ENCODE data around the gene ACTR1B.

DNA sequence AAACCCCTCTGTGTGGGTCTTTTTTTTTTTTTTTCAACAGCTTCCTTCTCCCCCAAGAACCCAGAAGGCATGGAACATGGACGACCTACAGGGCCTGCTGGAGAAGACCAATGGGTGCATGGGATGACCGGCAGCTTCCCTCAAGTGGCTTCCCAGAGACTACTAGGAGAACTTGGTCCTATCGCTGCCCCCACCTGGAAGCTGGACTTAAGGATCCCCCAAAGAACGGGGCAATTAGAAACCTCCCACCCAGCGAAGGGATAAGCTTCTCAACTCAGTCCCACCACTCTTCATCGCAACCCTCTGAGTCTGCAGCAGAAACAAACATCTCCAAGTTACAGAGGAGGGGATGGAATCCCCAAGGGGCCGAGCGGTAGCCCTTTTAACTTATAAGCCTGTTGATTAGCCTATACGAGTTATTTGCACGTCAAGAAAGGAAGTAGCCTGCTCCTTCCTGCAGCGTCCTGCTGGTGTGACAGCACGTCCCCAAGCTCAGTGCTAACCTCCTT is 1.4 kb downstream of the ACTR1B start:
- TF ChIP-seq, protein P1, sequence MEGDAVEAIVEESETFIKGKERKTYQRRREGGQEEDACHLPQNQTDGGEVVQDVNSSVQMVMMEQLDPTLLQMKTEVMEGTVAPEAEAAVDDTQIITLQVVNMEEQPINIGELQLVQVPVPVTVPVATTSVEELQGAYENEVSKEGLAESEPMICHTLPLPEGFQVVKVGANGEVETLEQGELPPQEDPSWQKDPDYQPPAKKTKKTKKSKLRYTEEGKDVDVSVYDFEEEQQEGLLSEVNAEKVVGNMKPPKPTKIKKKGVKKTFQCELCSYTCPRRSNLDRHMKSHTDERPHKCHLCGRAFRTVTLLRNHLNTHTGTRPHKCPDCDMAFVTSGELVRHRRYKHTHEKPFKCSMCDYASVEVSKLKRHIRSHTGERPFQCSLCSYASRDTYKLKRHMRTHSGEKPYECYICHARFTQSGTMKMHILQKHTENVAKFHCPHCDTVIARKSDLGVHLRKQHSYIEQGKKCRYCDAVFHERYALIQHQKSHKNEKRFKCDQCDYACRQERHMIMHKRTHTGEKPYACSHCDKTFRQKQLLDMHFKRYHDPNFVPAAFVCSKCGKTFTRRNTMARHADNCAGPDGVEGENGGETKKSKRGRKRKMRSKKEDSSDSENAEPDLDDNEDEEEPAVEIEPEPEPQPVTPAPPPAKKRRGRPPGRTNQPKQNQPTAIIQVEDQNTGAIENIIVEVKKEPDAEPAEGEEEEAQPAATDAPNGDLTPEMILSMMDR (IDR thresholded peaks at IDR 0.05; ENCODE audit: insufficient read depth, low read length, poor library complexity, severe bottlenecking), result no peak
- TF ChIP-seq EZH2phosphoT487 (conservative IDR thresholded peaks at IDR 0.05; ENCODE audit: low read length), result no peak

All from SU-DHL-6 (cell line).